HG03175 (cell line): Measurements from ENCODE around the gene TRMT10B.
"Not testable (repeated sequence)": the region's sequence is repeated elsewhere in the genome, so short reads cannot be mapped to it uniquely, and the experiment has no call there.

ENCODE experiments used
- ATAC-seq: cut with Tn5 transposase; IDR thresholded peaks from one replicate; pipeline ENCODE4 v1.9.1; 2021; ENCODE audit warnings: mild to moderate bottlenecking, moderate library complexity; ENCODE audit not compliant: unreplicated experiment

The TRMT10B gene

DNA sequence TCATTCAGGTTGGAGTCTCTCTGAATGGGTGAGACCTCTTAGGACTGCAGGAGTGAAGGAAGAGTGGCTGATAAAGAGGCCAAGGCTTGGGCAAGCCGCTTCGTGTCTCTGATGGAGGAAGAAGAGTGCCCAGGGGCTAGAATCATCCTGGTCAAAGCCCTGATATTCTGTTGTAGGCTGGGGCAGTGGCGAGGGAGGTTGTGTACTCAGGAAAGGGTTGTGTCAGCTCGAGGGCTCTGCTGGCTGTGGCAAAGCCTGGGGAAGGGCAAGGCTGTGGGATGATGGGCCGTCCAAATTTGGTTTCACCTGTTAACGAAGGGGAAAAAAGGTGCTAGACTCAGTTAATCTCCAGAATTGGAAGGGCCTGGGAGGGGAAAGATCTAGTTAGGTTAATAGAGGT lies 2.4 kb upstream of the TRMT10B start:
- ATAC-seq: no peak

DNA sequence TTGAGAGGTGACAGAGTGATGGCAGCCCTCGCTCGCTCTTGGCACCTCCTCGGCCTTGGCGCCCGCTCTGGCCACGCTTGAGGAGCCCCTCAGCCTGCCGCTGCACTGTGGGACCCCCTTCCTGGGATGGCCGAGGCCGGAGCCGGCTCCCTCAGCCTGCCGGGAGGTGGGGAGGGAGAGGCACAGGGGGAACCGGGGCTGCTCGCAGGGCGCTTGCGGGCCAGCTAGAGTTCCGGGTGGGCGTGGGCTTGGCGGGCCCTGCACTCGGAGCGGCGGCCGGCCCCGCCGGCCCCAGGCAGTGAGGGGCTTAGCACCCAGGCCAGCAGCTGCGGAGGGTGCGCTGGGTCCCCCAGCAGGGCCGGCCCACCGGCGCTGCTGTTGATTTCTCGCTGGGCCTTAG lies 1.9 kb upstream of the TRMT10B start:
- not testable (repeated sequence) for ATAC-seq

DNA sequence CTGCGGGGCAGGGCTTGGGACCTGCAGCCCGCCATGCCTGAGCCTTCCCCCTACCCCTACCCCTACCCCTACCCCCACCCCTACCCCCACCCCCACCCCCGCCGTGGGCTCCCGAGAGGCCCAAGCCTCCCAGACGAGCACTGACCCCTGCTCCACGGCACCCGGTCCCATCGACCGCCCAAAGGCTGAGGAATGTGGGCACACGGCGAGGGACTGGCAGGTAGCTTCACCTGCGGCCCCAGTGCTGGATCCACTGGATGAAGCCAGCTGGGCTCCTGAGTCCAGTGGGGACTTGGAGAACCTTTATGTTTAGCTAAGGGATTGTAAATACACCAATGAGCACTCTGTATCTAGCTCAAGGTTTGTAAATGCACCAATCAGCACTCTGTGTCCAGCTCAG lies 1.5 kb upstream of the TRMT10B start:
- not testable (repeated sequence) for ATAC-seq

DNA sequence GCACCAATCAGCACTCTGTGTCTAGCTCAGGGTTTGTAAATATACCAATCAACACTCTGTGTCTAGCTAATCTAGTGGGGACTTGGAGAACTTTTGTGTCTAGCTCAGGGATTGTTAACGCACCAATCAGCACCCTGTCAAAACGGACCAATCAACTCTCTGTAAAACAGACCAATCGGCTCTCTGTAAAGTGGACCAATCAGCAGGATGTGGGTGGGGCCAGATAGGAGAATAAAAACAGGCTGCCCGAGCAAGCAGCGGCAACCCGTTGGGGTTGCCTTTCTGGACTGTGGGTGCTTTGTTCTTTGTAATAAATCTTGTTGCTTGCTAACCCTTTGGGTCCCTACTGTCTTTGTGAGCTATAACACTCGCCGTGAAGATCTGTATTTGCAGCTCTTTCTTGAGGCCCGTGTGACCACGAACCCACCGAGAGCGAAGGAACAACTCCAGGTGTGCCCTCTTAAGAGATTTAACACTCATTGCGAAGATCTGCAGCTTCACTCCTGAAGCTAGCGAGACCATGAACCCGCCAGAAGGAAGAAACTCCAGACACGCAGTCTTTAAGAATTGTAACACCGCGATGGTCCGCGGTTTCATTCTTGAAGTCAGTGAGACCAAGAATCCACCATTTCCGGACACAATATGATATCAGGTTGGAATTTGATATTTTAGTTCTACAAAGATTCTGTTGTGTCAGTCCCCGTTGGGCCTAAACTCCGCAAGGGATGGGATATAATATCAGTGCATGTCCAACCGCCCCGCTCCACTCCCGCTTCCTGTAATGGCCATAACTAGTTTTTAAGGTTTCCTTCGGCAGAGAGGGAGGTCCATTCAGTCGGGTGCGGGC lies 740 bp upstream of the TRMT10B start:
- ATAC-seq: no peak

DNA sequence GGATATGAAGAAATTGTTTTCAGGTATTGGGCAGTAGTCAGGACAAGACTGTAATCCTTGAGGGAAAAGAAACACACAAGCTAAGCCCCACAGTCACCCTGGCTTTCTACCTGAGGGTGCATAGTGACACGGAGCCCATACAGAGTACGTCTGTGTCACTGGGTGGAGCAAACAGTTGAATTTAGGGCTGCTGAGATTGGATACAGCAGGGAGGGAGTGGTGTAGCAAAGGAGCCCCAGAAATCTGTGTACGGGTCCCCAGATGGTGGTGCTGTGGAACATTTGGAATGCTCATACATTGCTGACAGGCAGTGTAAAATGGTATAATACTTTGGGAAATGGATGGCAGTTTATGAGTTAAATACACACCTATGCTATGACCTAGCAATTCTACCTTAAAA lies 5.1 kb downstream of the TRMT10B start:
- no peak for ATAC-seq

DNA sequence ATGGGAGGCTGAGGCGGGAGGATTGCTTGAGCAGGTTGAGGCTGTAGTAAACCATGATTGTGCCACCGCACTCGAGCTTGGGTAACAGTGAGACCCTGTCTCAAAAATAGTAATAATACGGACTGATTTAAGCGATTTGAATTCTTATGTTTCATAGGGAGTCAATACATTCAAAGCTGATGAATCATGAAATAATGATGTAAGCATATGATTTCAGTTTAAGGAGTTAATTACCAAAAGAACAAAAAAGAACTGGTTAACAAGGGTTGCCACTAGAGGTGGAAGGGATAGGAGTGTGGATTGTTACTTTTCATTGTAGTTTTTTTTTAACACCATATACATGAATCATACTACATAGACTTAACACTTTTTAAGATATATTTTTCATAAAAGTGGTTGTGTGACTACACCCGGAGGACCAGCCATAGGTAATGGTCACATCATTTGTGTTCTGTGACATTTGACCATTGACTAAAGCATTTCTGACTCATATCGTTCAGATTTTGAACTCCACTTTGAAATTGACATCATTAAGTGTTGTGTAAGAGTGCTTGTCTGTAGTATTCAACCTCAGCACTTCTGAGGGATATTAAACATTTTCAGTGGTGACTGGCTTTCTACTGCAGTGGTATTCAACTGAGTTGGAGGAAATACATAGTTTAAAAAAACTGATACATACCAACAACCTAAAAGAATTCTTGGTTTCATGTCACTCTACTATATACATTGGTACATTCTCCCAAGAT lies 7.0 kb downstream of the TRMT10B start:
- no peak for ATAC-seq

DNA sequence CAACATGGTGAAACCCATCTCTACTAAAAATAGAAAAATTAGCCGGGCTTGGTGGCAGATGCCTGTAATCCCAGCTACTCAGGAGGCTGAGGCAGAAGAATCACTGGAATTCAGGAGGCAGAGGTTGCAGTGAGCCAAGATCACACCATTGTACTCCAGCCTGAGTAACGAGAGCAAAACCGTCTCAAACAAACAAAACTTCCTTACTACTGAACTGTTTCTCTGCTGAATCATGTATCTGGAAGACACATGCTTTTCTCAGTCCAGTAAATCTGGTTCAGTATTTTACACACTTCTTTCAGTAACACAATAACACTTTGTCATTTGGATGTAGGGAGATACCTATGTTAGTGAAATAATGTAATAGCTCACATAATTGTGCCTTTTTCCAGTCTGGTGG lies 7.9 kb downstream of the TRMT10B start:
- ATAC-seq: no peak

DNA sequence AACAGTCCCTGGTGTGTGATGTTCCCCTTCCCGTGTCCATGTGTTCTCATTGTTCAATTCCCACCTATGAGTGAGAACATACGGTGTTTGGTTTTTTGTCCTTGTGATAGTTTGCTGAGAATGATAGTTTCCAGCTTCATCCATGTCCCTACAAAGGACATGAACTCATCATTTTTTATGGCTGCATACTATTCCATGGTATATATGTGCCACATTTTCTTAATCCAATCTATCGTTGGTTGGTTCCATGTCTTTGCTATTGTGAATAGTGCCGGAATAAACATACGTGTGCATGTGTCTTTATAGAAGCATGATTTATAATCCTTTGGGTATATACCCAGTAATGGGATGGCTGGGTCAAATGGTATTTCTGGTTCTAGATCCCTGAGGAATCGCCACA lies 11.7 kb downstream of the TRMT10B start:
- not testable (repeated sequence) for ATAC-seq

DNA sequence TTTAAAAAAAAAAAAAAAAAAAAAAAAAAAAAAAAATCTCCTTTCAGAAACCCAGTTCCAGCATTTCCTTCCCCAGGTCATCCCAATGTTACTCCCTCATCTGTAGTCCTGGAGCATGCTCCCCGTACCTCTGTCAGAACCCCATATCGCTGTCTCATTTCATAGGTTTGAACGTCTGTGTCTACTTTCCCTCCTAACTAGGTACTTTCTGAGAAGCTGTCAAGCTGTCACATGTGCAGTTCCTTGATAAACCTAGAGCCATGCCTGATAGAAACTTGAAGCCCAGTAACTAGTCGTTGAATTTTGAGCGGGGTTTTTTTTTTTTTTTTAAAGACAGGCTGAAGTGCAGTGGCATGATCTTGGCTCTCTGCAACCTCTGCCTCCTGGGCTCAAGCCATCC lies 15.7 kb downstream of the TRMT10B start:
- no peak for ATAC-seq

DNA sequence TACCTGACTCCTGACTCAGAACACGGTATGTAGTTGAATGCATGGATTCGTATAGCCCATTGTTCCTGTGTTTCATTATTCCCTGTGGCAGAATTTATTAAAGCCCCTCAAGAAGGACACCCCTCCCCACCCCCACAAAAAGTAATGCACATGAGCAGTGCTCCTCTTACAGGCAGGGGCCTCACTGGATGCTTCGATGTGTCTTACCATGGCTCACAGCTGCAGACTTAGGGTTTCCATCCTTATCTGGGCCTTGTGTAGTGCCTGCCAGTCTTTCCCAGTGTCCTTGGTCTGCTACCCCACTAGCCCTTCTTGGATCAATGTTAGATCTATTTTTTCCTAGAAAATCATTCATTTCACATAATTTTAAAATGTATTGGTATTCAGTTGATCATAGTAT lies 16.4 kb downstream of the TRMT10B start:
- no peak for ATAC-seq

DNA sequence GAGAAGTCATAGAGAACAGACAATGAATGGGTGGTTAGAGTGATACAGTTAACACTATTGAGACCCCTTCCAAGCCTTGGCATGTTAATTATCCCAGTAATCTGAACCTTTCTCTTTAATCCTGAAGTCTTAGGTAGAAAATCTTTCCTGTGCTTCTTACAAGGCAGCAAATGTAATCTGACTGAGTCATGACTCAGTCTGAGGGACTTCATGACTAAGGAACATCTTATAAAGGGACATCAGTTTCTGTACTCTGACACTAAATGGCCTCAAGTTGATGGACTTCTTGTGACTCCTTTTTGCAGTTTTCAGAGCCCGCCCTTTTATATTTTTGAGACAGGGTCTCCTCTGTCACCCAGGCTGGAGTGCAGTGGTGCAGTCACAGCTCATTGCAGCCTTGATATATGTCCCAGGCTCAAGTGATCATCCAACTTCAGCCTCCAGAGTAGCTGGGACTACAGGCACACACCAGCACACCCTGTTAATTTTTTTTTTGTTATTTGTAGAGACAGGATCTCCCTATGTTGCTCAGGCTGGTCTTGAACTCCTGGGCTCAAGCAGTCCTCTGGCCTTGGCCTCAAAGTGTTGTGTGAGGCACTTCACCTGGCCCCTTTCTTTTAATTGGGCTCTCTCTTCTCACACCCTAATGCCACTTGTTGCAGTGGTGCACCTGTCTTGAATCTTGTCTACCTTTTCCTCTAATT lies 21.8 kb downstream of the TRMT10B start:
- no peak for ATAC-seq

DNA sequence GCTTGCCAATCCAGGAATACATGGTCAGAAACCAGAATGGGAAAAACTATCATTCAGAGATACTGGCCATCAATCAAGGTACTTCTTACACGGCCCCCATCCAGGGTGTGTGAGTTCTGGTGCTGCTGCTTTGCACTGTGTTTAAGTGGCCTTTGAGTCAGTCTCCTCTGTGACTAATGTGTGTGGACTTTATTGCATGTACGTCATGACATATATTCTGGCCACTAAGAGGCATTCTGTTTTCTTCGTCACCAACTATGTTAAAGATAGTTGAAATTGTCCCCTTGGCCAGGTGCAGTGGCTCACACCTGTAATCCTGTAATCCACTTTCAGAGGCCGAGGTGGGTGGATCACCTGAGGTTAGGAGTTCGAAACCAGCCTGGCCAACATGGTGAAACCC lies 22.7 kb downstream of the TRMT10B start:
- no peak for ATAC-seq

DNA sequence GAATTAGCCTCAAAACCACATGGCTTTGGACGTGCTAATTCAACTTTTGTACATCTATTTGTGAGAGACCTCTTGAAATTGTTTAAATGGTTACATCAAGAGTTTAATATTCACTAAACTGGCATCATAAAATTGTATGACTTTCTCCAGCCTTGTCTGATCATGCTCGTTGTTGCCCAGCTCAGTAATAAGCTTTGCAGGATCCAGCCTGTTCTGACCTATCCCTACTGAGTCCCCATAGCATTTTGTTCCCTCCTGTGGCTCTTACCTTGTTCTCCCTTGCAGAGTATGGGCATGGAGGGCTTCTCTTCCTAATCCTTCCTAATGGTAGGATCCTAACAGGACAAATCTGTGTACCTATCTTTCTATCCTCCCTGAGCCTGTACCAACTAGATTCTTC lies 24.9 kb downstream of the TRMT10B start:
- ATAC-seq: no peak

DNA sequence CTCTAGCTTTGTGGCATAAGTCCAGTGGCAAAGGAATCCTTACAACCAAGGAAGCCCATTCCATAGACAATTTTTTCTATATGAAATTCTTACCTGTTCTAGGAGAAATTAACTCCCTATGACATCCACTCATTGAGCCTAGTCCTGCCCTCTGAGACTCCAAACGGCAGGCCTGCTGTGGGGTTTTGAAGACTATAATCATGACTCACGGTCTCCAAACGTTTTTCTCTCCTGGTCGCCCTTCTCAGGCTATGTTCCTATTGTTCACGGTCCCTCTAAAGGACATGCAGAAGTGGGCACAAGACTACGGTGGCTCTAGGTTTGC lies 30.6 kb downstream of the TRMT10B start:
- no peak for ATAC-seq

DNA sequence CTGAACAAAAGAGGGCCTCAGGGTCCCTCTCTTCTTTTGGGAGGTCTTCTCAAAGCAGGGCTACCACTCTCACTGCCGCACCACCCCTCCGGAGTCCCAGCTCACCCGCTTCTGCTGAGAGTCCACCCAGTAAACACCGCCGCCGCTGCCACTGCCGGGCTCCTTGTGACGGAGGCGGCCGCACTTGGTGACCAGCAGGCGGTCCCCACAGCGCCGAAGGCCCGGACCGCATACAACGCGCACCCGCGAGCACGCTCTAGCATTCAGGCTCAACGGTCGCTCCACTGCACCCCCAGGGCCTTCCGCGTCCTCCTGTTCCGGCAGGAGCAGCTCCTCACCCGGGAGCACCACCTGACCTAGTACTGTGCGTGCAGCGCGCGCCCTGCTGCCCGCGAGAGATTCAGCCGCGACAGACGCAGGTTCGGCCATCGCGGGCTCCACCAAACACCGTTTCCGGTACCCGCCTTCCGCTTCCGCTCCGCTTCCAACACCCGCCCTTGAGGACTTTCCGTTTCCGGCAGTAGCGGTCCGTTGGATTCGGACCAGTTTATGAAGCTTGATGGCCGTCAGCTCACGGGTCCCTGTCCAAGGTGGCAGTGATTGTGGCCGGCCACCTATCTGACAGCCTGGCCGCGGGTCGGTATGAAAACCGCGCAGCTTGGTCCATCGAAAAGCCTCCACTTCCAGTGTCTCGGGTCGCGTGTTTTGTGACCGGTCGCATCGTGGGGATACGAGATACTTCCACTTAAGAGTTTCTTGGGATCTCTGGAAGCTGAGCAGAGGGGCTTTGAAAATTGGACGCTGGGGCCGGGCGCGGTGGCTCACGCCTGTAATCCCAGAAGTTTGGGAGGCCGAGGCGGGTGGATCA lies 31.2 kb downstream of the TRMT10B start, which contains the start of gene EXOSC3:
EXOSC3 (minus strand) TSS at position 449 of the 868 bp plus-strand sequence; CDS start at position 429, 20 bp downstream.
- ATAC-seq: peak; percentile 96

DNA sequence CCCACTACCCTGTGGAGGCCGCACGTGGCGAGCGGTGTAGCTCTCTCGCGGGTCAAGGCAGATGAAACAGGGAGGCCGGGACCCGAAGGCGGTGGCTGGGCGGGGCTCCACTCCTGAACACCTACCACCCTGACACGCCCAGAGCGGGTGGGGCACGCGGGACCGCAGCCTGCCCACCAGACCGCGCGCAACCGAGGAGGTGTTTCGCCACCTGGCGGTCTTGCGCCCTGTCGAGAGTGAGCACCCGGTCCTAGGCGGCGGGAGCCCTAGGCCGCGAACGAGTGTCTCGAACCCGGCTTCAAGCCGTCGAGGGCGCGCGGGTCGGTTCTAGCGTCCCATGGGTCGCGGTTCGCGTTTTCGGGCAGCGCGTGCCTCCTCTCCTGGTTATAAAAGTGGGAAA lies 33.5 kb downstream of the TRMT10B start:
- no peak for ATAC-seq

DNA sequence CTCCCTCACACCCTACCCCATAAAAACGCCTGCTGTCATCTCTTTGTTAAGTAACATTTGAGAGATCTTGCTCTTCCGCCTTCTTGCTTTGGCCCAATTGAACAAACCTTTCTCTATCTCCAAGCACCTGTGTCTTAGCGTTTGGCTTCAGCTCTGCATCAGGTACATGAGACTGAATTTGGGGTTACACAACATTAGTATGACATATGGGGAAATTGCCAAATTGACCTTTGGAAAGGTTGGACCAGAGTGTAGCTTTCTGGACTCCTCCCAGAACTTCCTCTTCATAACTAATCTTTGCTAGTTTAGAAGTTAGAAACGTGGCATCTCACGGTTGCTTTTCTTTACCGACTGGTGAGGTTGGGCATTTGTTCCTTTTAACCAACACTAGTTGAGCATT lies 34.7 kb downstream of the TRMT10B start:
- ATAC-seq: no peak

DNA sequence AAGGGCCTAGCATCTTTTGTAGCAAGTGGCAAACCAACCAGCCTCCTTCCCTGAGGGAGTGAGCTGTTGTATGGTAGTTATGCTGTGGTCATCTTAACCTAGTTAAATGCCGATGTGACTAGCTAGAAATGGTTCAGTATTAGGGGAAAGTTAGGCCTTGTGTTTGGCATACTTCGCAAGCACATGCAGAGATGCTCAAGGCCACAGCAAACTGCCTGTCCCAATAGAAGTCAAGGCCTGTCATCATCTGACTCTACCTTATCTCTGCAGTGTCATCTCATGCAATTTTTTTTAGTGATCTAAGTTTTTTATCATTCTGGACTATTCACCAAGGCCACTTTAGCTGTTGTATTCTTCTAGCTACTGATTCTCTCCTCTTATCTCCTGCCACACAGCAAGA lies 36.5 kb downstream of the TRMT10B start:
- no peak for ATAC-seq

DNA sequence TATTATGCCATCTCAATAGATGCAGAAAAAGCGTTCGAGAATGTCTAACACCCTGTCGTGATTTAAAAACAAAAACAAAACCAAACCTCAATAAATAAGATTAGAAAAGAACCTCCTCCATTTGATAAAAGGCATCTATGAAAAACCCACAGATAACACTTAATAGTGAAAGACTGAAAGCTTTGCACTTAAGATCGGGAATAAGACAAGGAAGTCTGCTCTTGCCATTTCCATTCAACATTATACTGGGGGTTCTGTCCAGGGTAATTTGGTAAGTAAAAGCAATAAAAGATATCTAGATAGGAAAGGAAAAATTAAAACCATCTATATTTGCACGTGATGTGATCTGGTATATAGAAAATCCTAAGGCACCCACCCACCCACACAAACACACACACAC lies 38.5 kb downstream of the TRMT10B start:
- ATAC-seq: no peak

DNA sequence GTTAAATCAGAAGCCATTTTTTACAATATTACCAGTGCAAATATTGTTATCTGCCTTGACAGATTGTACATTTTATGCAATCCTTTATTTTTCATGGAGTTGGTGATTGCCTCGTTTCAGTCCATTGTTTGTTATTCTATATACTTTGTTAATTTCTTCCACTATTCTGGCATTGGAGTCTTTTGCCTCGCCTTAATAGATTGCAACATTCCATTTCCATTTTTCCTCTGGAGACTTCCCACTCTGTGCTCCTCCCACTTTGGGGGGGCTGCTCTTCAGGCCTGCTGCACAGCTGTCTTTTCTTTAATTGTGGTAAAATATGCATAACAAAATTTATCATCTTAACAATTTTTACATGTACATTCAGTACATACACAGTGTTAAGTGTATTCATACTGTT lies 42.6 kb downstream of the TRMT10B start:
- no peak for ATAC-seq

DNA sequence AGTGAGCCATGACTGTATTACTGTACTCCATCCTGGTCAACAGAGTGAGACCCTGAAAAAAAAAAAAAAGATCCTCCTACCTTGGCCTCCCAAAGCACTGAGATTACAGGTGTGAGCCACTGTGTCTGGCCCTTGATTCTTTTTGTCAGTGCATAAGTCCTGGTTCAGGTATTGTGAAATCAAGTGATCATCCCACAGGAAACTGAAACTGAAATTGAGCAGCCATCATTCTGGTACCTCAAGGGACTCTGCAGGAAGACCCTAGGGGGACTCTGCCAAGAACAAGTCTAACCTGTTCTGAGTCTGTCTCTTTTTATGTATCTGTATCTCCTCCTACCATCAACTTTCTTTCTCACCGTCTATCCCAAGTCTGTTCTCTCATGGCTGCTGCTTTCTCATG lies 45.1 kb downstream of the TRMT10B start:
- no peak for ATAC-seq
